CD4-positive, alpha-beta T cell treated with Interleukin-17A for 1 hour (primary cell): ENCODE data around the gene TWIST2.

ENCODE experiments used
- DNase-seq: peaks from one replicate; pipeline ENCODE4 v3.0.0-alpha.2; 2020

TWIST2 gene

DNA sequence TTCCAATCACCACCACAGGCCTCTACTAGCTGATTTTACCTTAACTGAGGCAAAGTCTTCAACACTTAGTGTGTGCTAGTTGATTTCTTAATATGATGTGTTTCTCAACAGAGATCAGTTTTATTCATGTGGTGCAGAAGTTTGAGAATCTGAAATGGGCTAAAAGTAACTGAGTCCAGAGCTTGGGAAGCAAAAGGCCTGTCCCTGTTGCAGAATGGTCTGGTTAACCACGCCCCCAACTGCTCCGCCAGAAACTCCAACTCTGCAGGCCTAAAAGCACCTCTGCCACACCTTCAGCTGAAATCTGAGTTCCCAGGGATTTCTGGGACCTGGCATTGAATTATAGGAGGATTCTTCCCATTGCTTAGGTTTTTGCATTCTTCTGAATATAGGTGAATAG is 44.9 kb downstream of the TWIST2 start:
- no peak for DNase-seq

DNA sequence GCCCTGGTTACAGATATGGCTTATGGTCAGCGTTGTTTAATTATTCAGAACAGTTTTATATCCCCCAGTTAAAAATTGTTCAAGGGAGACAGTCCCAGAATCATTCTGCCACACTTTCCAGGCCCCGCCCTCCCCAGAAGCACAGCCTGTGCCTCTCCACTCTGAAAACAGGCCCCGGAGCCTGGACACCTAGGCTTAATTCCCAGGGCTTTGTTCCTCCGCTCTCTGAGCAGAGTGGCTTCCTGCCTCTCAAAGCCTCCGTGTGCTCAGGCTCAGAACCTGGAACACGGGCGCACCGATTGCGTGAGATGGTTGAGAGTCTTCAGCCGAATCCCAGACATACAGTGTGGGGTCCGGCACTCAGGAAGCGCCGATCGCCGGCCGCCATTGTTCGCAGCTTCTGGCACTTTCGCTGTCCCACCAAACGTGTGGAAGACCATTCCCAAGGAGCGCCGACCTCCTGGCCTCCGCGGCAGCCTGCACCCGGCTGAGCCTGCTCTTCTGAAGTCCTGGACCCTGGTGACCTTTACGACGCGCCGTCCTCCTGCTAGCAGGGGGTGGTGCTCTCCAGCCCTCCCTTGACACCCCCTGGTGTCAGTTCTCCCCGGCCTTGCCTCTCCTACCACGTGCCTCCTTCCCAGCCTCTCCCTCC is 45.6 kb downstream of the TWIST2 start:
- DNase-seq, result no peak

DNA sequence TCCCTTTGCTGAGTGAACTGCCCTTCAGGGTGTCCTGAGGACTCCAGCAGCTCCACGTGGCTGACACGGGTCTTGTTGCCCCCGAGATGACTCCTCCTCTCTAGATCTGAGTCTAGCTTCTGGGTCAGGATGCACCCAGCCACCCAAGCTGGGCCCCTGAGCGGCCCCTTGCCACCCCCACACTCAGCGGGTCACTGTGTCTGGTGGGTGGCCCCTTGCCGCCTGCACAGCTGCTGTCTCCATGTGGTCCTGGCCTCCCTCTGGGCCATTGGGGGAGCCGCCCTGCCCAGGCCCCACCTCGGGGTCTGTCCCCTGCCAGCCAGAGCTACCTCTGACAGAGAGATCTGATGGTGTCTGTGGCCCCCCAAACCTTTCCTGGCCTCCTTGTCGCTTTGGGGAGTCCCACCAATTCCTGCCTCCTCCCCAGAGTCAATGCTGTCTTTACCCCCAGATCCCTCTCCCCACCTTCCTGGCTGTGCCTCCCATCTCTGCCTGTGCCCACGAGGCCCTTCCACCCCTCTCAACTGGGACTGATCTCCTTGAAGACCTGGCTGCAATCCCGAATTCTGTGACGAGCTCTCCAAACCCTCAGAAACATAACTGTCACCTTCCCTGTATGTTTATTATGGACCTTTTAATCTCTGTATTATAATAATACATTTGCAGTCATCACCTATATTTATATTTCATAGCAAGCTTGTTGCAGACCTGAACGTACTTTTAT is 46.5 kb downstream of the TWIST2 start:
- no peak for DNase-seq

DNA sequence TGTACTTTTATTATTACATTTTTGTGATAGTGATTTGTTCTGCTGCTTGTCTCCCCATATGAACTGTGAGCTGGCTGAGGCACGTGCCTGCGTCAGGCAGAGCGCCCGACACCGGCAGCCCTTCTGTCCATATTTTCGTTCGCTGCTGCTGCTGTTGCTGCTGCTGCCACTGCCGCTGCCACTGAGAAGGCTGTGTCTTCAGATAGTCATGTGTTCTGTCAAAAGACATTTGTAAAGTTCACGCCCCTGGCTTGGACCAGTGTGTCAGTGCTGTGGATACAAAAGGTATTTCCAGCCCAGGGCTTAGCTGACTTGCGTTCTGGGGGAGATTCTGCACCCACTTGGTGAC is 47.0 kb downstream of the TWIST2 start:
- no peak for DNase-seq

DNA sequence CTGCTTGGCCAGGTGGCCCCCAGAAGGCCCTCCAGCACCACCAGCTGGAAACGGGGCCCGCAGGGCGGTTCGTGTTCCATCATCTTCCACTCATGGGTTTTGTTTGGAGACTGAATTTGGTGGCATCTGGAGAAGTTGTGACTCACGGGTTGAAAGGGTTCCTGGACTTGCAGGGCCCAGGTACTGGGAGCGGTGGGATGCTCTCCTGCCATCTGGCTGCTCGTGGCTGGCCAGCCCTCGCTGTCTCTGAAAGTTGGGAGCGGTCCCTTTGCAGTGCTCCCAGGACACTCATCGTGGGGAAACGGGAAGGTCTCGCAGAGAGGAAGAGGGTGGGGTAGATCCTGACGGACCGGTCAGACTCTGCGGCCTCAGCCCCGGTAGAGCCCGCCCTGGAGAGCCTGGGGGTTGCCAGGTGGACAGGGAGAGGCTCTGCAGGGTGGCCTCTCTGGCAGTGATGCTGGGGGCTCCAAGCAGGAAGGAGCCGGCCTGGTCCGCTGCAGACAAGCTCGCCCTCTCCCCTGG is 47.5 kb downstream of the TWIST2 start:
- DNase-seq, result no peak

DNA sequence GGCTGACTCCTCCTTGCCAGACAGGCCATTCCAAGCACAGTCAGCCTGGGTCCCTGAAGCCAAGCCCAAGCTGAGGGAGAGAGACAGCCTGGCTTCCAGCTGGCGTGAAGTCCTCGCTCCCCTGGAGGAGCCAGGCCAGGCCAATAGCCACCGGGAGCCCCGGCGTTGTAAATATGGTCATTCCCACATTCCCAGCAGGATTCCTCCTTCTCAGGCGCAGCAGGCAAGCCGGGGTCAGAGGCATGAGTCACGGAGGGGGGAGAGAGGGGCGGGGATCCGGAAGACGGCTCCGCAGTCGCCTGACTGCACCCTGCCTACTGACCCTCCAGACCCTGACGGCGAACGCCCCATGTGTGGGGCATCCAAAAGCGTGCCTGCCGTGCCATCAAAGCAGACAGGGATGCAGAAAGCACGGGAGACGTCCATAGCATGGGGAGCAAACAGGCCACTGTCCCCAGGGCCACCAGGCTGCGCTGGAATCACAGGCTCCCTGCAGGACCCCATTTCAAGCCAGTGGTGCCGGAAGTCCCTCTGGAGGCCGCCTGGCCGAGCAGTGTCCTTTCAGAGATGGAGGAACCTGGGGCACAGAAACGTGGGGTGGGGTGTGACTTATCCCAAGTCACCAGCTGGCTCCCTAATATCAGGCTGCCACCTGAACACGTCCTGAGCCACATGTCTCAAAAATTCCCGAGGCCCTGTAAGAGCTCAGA is 48.2 kb downstream of the TWIST2 start:
- no peak for DNase-seq

DNA sequence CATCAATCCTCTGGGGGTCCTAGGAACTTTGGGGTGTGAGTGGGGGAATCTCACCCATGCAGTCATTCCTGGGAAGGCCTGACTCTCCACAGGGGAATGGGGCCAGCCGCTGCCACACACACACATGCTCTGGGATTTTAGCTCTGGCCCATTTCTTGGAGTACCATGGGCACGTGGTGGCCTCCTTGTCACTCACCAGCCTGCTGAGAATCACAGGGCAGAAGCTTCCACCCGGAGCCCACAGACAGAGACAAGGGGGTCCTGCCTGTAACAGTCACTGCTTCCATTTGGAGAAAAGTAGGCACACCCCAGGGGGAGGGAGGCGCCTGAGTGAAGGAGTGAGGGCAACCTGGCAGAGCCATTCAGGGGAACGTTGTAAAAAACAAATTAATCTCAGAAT is 48.8 kb downstream of the TWIST2 start:
- no peak for DNase-seq

DNA sequence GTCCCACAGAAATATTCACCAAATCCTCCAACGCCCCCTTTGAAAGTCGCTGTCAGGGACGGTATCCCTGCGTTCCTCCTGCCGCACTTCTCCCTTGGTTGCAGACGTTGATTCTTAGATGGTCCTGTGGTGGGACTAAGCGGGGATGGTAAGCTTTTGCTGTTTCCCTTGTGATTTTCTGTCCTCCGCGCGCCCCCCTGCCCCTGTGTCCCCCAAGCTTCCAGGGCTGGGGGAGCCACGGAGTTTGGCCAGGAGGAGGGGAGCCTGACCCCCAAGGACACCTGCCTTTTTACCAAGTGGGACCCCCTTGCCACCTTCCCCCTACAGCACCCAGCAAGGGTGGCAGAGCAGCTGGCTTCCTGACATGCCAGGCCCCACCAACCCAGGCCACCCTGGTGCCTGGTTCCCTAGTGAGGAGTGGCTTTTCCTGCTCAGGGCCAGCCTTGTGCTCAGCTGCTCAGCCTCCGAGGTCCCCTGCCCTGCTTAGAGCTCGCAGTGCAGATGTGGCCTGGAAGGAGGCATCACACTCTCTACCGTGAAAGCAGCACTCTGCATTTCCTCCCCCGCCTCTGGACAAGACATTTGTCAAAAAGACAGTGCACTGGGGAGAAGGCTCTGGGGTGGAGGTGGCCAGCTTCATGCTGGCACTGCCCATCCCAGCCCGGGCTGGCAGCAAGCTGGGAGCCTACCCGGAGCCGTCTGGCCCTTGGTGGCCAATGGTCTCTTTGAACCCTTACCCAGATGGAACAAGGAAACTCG is 49.4 kb downstream of the TWIST2 start:
- no peak for DNase-seq

DNA sequence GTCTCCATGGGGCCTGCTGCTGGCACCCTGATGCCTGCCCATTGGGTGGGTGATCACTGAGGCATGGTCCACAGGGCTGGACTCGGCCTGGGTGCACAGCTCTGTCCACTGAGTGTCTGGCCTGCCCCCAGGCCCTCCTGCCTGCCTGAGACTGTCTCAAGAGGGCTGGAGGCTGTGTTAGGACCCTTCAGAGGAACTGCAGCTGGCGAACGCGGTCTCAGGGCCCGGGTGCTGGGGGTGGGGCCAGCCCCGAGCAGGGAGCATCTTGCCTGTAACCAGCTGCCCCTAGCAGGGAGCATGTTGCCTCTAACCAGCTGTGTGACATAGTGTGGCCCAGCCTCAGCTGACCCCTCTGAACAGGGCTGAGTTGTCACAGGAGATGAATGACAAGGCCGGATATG is 50.0 kb downstream of the TWIST2 start:
- no peak for DNase-seq

DNA sequence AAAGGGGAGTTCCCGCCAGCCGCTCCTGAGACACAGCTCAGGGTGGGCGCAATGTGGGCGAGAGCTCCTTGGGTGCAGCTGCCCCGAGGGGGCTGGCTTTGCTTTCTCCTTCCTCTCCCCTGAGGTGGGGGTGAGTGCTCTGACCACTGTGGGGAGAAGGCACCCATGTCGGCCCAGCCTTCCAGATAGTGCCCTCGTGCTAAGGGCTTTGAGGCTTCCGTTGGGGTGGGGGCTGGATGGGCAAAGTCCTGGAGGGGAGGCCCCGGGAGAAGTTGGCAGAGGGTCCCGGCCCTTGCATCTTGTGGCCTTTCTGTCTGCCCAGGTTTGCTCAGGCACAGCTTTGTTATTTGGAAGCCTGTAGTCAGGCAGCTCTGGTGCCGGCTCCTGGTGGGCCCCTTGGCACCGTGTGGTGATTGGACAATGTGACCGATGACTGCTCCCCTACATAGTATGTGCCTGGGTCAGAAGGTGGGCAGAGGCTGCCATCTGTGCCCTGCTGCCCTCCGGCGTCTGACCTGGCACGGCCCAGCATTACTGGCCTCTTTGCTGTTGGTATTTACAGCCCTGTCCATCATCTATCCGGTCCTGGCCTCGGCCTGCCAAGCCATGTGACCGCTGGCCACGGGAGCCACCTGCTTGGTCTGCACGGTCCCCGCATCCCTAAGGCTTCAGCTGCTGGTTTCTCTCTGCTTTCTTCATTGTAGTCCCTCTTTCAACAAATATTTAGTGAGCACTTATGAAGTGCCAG is 50.8 kb downstream of the TWIST2 start:
- DNase-seq, result no peak

DNA sequence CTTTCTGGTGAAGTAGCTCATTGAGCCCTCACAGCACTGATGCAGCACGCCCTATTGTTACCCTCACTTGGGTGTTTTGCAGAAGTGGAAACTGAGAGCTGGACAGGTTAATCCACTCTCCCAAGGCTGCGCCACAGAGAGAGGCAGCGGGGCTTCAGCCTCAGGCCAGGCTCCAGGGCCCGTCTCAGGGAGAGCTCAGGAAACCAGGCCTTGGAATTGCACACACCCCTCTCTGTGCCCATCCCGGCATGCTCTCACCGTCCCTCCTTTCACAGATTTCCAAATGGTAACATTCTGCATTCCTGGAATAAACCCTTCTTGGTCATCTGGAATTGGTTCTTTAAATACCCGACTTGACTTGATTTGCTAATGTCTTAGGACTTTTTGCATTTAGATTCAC is 51.5 kb downstream of the TWIST2 start:
- no peak for DNase-seq

DNA sequence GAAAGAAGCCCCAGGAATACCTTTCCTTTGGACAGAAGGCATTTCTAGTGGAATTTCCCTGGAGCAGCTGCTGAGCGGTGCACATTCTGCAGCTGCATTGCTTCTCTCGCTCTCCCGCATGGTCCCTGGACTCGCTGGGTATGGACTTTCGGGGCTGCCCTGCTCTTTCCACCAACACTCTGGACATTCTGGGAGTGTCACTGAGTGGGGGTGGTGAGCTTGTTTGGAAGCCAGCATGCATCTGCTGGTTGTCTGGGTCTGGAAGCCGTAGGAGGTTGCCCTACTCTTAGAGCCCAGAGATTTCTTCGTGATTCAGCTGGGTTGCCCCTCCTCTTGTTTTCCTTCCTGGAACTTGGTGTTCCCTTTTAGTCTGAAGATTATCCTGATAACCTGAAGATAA is 52.6 kb downstream of the TWIST2 start:
- DNase-seq, result no peak

DNA sequence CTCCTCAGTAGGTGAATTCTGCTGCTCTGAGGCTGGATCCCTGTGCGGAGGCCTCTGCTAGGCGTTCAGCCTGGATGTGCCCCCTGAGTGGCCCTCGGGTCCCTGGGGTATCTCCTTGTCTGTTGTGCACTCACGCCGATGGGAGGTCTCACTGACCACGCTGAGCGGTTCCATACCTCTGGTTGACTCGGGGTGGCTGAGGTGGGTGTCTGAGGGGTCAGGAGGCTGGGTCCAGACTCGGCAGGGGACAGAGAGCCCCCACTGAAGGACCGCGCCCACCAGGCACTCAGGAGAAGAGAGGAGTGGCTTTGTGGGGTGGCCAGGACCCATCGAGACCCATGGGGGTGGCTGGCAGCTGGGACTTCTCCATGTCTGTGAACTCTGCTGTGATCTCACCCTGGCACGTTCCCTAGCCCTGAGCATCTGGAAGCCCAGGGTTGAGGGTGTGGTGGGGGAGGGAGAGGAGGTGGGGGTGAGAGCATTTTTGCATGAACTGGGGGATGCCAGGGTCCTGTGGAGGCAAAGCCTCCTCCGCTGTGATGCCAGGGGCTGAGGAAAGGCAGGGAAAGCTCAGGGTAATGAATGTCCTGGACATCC is 53.7 kb downstream of the TWIST2 start:
- no peak for DNase-seq

DNA sequence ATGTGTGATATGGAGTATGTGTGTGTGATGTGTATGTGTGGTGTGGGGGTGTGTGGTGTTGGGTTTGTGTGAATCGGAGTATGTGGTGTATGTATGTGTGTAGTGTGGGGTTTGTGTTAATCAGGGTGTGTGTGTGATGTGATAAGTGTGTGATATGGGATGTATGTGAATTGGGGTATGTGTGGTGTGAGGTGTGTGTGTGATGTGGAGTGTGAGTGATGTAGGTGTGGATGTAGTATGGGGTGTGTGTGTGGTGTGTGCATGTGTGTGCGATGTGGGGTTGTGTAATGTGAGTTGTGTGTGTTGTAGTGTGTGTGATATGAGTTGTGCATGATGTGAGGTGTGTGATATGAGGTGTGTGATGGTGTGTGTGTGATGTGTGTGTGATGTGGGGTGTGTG is 54.4 kb downstream of the TWIST2 start:
- no peak for DNase-seq

DNA sequence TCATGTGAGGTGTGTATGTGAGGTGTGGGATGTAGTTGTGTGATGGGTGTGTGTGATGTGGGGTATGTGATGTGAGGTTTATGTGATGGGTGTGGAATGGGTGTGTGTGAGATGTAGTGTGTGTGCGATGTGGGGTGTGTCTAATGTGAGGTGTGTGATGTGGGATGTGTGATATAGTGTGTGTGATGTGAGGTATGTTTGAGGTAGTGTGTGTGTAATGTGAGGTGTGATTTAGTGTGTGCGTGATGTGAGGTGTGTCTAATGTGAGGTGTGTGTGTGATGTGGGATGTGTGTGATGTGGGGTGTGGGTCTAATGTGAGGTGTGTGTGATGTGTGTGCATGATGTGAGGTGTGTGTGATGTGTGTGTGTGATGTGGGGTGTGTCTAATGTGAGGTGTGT is 55.3 kb downstream of the TWIST2 start:
- no peak for DNase-seq

DNA sequence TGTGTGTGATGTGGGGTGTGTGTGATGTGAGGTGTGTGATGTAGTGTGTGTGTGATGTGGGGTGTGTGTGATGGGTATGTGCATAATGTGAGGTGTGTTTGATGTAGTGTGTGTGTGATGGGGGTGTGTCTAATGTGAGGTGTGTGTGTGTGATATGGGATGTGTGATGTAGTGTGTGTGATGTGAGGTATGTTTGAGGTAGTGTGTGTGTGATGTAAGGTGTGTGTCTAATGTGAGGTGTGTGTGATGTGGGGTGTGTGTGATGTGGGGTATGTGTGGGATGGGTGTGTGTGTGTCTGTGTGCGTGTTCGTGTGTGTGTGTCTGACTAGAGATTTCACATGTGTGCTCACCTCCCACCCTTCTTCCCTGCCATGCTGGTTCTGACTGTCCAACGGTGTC is 56.3 kb downstream of the TWIST2 start:
- no peak for DNase-seq

DNA sequence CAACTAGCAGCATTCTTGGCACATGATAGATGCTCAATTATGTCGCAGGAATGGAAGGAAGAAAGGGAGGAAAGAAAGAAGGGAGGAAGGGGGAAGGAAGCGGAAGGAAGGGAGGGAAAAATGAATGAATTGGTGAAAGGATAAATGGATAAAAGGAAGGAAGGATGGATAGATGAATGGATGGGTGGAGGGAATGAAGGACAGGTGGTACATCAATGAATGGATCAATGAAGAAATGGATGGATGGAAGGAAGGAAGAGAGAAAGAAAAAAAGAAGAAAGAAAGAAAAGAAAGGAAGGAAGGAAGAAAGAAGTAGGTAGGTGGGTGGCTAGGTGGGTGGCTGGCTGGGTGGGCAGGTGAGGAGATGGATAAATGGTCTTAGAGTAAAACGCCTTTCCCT is 56.8 kb downstream of the TWIST2 start:
- DNase-seq, result no peak

DNA sequence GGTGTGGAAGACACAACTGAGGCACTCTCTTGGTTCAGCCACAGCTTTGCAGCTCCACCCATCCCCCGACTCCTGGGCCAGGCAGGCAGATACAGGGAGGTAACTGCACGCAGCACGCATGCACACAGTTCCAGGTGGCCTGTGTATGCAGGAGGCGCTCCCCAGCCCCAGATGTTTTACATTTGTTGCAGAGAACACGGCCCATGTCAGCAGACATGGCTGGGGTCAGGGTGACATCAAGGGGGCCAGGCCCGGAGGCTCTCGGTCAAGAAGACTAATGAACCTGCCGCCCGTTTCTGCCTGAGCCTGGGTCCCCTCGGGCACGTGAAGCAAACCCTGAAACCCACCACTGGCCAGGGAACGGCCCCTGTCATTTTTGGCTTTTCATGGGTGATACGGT is 57.3 kb downstream of the TWIST2 start:
- DNase-seq, result no peak

DNA sequence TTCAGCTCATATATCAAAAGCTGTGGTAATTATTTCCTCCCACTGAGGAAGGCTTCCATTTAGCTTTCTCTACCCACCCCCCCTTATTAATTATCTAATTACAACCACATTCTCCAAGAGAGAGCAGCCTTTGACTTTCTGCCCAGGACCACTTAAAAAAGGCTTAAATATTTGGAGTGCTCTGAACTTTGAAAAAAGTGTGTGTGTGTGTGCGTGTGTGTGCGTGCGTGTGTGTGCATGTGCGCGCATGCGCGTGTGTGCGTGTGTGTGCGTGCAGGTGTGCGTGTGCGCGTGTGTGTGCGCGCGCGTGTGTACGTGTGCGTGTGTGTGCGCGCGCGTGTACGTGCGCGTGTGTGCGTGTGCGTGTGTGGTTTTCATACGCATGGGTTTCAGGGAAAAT is 57.8 kb downstream of the TWIST2 start:
- DNase-seq, result no peak

DNA sequence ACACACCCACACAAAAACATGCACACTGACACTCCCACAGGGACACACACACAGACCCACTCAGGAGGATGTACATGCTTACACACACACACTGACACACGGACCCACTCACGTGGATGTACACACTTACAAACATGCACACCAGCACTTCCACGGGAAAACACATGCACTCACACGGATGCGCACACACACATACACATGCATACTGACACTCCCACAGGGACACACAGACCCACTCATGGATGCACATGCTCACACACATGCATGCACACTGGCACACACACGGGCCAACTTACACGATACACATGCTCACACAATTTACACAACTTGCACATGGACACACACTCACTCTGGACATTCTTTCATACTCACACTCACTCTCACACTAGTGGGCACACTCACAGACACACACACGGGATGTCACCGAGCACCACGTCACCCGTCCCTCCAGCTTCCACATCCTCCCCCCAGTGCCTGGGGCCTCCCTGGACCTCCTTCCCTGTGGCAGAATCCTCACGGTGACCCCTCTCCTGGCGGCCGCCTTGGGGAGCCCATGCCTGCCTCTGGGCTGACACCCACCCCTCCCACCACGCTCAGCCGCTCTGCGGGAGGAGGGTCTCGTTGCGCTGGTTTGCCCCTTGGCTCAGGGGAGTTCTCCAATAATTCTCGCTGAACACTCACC is 58.5 kb downstream of the TWIST2 start:
- no peak for DNase-seq

DNA sequence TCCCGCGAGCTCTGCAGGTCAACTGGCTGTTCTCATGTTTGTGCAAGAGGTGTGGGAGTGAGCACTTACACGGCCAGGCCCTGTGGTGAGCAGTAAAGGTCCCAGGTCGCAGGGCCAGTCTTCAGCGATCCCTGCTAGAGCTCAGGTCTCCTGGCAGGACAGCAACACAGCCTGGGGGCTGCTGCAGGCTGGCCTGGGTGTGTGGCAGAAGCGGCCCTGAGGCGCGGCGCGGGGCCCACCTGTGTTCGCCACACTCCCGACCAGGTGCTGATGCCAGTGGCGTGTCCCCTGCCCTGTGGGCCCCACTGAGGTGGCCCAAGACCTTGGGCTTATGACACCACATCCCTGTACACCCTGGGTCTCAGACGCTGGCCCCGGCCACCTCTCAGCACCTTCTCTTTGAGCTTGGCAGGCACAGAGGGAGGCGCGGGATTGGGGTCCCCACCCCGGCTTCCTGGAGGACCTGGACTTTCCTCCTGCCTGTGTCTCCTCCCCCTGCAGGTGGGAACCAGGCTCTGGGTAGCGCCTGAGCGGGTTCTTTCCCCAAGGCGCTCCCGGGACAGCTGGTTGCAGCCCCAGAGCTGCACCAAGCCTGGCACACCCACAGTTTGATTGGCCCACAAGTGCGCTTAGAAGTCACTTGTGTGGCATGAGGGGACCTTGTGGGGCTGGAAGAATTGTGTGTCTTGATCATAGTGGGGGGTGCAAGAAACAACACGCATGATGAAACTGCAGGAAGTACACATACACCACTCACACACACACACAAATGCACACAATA is 59.2 kb downstream of the TWIST2 start:
- DNase-seq, result no peak
